Liver (tissue), 9 donors: ENCODE data around the gene TMPRSS3. TPM values are rescaled to one million over a fixed set of nuclear protein-coding genes. Genes with fewer than 3 reads are reported as not detected.

Experiments
- DNase-seq: peaks from one replicate; pipeline ENCODE4 v3.0.0-alpha.2; 2017; ENCODE audit warnings: low spot score
- H3K27ac ChIP-seq, 2 donors: one replicate each; pipeline ENCODE4 v1.7.0; 2013; ENCODE audit warnings: inconsistent platforms in 2 of 2, low read length in 2 of 2, control low read depth in 1 of 2, low read depth in 1 of 2, mild to moderate bottlenecking in 1 of 2
- H3K27me3 ChIP-seq, 4 donors: one replicate each; pipeline versions ENCODE4 v1.6.1 to v1.7.0; 2013; ENCODE audit warnings: low read length in 3 of 4, inconsistent platforms in 1 of 4, mild to moderate bottlenecking in 1 of 4, moderate library complexity in 1 of 4; ENCODE audit not compliant: control insufficient read depth in 4 of 4, insufficient read depth in 4 of 4
- H3K36me3 ChIP-seq, 4 donors: one replicate each; pipeline versions ENCODE4 v1.6.1 to v1.7.0; 2013; ENCODE audit warnings: low read length in 3 of 4, mild to moderate bottlenecking in 3 of 4, low read depth in 1 of 4, moderate library complexity in 1 of 4; ENCODE audit not compliant: control insufficient read depth in 4 of 4, insufficient read depth in 3 of 4
- H3K4me1 ChIP-seq, 4 donors: one replicate each; pipeline versions ENCODE4 v1.6.1 to v1.7.0; 2013; ENCODE audit warnings: low read length in 3 of 4, mild to moderate bottlenecking in 3 of 4, moderate library complexity in 1 of 4; ENCODE audit not compliant: control insufficient read depth in 4 of 4, insufficient read depth in 4 of 4
- H3K4me3 ChIP-seq, 3 donors: one replicate each; pipeline versions ENCODE4 v1.6.1 to v1.7.0; 2013; ENCODE audit warnings: low read length in 3 of 3, control low read depth in 1 of 3, low read depth in 1 of 3, mild to moderate bottlenecking in 1 of 3
- H3K9ac ChIP-seq, 2 donors: one replicate each; pipeline ENCODE4 v1.7.0; 2013; ENCODE audit warnings: low read length in 2 of 2, mild to moderate bottlenecking in 2 of 2, moderate library complexity in 2 of 2, control low read depth in 1 of 2, low read depth in 1 of 2
- H3K9me3 ChIP-seq, 4 donors: one replicate each; pipeline versions ENCODE4 v1.6.1 to v1.7.0; 2013; ENCODE audit warnings: low read length in 3 of 4; ENCODE audit not compliant: control insufficient read depth in 4 of 4
- EGR1 ChIP-seq, 2 donors: IDR thresholded peaks; 2 replicates each; pipeline ENCODE4 v1.6.1; 2016 to 2018; ENCODE audit warnings: antibody characterized with exemption in 2 of 2, low read depth in 2 of 2
- FOXA1 ChIP-seq: IDR thresholded peaks from 2 replicates; pipeline ENCODE4 v1.6.1; 2016; ENCODE audit warnings: antibody characterized with exemption
- FOXA2 ChIP-seq: IDR thresholded peaks from 2 replicates; pipeline ENCODE4 v1.6.1; 2016; ENCODE audit warnings: antibody characterized with exemption
- GABPA ChIP-seq, 2 donors: IDR thresholded peaks in 1 of 2; conservative IDR thresholded peaks in 1 of 2; 2 replicates each; pipeline ENCODE4 v1.6.1; 2016; ENCODE audit warnings: antibody characterized with exemption in 2 of 2, mild to moderate bottlenecking in 1 of 2, moderate library complexity in 1 of 2
- HNF4A ChIP-seq, 2 donors: conservative IDR thresholded peaks; 2 replicates each; pipeline ENCODE4 v1.6.1; 2016; ENCODE audit warnings: antibody characterized with exemption in 2 of 2, mild to moderate bottlenecking in 2 of 2
- HNF4G ChIP-seq: IDR thresholded peaks from 2 replicates; pipeline ENCODE4 v1.6.1; 2016; ENCODE audit warnings: antibody characterized with exemption
- JUND ChIP-seq, 2 donors: IDR thresholded peaks; 2 replicates each; pipeline ENCODE4 v1.6.1; 2016; ENCODE audit warnings: antibody characterized with exemption in 2 of 2
- NR2F2 ChIP-seq: IDR thresholded peaks from 2 replicates; pipeline ENCODE4 v1.6.1; 2016; ENCODE audit warnings: antibody characterized with exemption
- RAD21 ChIP-seq, 2 donors: IDR thresholded peaks; 2 replicates each; pipeline ENCODE4 v1.6.1; 2016; ENCODE audit warnings: antibody characterized with exemption in 2 of 2, mild to moderate bottlenecking in 2 of 2
- RXRA ChIP-seq, 2 donors: IDR thresholded peaks; 2 replicates each; pipeline ENCODE4 v1.6.1; 2017 to 2018; ENCODE audit warnings: antibody characterized with exemption in 2 of 2, mild to moderate bottlenecking in 1 of 2
- SP1 ChIP-seq: IDR thresholded peaks from 2 replicates; pipeline ENCODE4 v1.6.1; 2018; ENCODE audit warnings: antibody characterized with exemption, mild to moderate bottlenecking
- TAF1 ChIP-seq: conservative IDR thresholded peaks from 2 replicates; pipeline ENCODE4 v1.6.1; 2016; ENCODE audit warnings: antibody characterized with exemption, mild to moderate bottlenecking
- YY1 ChIP-seq: IDR thresholded peaks from 2 replicates; pipeline ENCODE4 v1.6.1; 2016; ENCODE audit warnings: antibody characterized with exemption, mild to moderate bottlenecking
- WGBS: extraction: QIAGEN DNeasy Blood & Tissue Kit; methylation state at CpG from one replicate; pipeline ENCODE4 v1.1.7; 2013; 5-methylcytosine and 5-hydroxymethylcytosine counted together
- polyA plus RNA-seq, 2 donors: library from polyadenylated mRNA; stranded (reverse) in 1 of 2; unstranded in 1 of 2; fragments of 200-250 nt in 1 of 2; fragments of >200 nt in 1 of 2; fragmentation: Nextera tagmentation in 1 of 2; extraction: Ambion mirVana in 1 of 2; gene quantifications; one replicate each; pipeline versions ENCODE4 v1.2.1 to v1.2.3, GENCODE V29; 2013 to 2015
- total RNA-seq, 2 donors: library from RNA; depleted of rRNA; stranded (reverse); fragments of >200 nt; gene quantifications; one replicate each; pipeline ENCODE4 v1.2.3, GENCODE V29; 2014
- TF ChIP-seq, protein P1 (sequence below): fragments of 150-350 bp; IDR thresholded peaks from 2 replicates; pipeline ENCODE4 v1.5.1; 2017; ENCODE audit warnings: improper control_type of control experiment, low read depth, low read length; ENCODE audit not compliant: missing input control
- TF ChIP-seq, protein P2 (sequence below): IDR thresholded peaks from 2 replicates; pipeline ENCODE4 v1.6.1; 2016; ENCODE audit warnings: antibody characterized with exemption
- TF ChIP-seq, protein P3 (sequence below): IDR thresholded peaks from 2 replicates; pipeline ENCODE4 v1.6.1; 2016; ENCODE audit warnings: antibody characterized with exemption
- TF ChIP-seq, protein P4 (sequence below): IDR thresholded peaks from 2 replicates; pipeline ENCODE4 v1.6.1; 2016; ENCODE audit warnings: antibody characterized with exemption
- TF ChIP-seq, protein P5 (sequence below): IDR thresholded peaks from 2 replicates; pipeline ENCODE4 v1.6.1; 2016; ENCODE audit warnings: antibody characterized with exemption, mild to moderate bottlenecking
- donor health status: healthy.
- donor health status: healthy.
- donor health status: healthy.
- donor health status: healthy.
- donor health status: healthy.

The TMPRSS3 gene
- total RNA-seq (under 1 TPM in 1 of 2 donors, not detected in 1; 0.50 TPM), polyA plus RNA-seq (under 1 TPM in 1 of 2 donors, not detected in 1; 0.25 TPM)

DNA sequence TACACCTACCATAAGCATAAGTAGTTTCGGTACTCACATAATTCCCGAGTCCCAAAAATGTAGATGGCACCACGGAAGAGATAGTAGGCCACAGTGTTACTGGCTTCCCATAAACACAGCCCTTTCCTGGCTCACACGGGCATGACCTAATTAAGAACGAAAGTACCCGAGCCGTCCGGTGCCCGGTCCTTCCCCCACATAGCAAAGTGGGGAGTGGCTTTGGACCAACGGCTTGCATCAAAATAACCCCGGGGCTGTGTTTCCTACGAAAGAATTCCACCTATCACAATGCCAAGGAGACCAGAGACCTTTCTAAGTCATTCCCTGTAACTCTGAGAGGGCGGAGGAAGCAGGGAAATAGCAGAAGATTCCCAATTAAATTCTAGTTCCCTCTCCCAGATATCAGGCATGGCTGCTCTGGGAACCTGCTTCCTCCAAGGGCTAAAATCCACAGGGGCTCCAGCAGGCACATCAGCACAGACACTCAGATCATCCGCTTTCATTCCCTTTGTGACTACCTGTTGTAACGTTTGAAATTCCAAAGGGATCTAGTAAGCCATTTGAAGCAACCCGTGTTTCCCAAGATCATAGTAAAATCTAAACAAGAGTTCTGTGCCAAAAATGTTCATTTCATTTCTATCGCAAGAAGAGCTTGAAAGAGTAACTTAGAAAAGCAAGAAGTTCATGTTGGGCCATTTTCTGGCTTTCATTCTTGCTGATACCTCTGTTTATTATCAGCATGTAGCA, at the start of gene TMPRSS3:
Gene TMPRSS3 (minus strand): TSS at position 148 of the 747 bp plus-strand sequence. CDS start 635 bp downstream, outside the sequence.
- no peak within 1 kb of the TSS for H3K4me3 ChIP-seq
- TF ChIP-seq, protein P1, sequence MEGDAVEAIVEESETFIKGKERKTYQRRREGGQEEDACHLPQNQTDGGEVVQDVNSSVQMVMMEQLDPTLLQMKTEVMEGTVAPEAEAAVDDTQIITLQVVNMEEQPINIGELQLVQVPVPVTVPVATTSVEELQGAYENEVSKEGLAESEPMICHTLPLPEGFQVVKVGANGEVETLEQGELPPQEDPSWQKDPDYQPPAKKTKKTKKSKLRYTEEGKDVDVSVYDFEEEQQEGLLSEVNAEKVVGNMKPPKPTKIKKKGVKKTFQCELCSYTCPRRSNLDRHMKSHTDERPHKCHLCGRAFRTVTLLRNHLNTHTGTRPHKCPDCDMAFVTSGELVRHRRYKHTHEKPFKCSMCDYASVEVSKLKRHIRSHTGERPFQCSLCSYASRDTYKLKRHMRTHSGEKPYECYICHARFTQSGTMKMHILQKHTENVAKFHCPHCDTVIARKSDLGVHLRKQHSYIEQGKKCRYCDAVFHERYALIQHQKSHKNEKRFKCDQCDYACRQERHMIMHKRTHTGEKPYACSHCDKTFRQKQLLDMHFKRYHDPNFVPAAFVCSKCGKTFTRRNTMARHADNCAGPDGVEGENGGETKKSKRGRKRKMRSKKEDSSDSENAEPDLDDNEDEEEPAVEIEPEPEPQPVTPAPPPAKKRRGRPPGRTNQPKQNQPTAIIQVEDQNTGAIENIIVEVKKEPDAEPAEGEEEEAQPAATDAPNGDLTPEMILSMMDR = no peak
- no peak for TF ChIP-seq YY1
- TF ChIP-seq RXRA (IDR thresholded peaks at IDR 0.05) = no peak
- no peak for TF ChIP-seq NR2F2
- TF ChIP-seq HNF4A (conservative IDR thresholded peaks at IDR 0.05) = no peak
- no peak for TF ChIP-seq FOXA2
- no peak for TF ChIP-seq RAD21 (IDR thresholded peaks at IDR 0.05)
- no peak for TF ChIP-seq GABPA (IDR thresholded peaks at IDR 0.05 in 1 of 2, conservative IDR thresholded peaks at IDR 0.05 in 1 of 2)
- TF ChIP-seq, protein P2, sequence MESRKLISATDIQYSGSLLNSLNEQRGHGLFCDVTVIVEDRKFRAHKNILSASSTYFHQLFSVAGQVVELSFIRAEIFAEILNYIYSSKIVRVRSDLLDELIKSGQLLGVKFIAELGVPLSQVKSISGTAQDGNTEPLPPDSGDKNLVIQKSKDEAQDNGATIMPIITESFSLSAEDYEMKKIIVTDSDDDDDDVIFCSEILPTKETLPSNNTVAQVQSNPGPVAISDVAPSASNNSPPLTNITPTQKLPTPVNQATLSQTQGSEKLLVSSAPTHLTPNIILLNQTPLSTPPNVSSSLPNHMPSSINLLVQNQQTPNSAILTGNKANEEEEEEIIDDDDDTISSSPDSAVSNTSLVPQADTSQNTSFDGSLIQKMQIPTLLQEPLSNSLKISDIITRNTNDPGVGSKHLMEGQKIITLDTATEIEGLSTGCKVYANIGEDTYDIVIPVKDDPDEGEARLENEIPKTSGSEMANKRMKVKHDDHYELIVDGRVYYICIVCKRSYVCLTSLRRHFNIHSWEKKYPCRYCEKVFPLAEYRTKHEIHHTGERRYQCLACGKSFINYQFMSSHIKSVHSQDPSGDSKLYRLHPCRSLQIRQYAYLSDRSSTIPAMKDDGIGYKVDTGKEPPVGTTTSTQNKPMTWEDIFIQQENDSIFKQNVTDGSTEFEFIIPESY = no peak
- no peak for TF ChIP-seq TAF1
- TF ChIP-seq JUND (IDR thresholded peaks at IDR 0.05) = no peak
- no peak for TF ChIP-seq EGR1 (IDR thresholded peaks at IDR 0.05; ENCODE audit: low read depth in 2 of 2)
- TF ChIP-seq, protein P3, sequence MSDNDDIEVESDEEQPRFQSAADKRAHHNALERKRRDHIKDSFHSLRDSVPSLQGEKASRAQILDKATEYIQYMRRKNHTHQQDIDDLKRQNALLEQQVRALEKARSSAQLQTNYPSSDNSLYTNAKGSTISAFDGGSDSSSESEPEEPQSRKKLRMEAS = no peak
- TF ChIP-seq, protein P4, sequence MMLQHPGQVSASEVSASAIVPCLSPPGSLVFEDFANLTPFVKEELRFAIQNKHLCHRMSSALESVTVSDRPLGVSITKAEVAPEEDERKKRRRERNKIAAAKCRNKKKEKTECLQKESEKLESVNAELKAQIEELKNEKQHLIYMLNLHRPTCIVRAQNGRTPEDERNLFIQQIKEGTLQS = no peak
- no peak for TF ChIP-seq SP1
- TF ChIP-seq FOXA1 = no peak
- peaks cover 0 to 4% (median 0%) of the 10 kb centered on the region in 4 donors for H3K27me3 ChIP-seq
- 82% methylated on average over 17 of the region's 17 CpGs for WGBS
- no peak within 1 kb of the TSS for H3K9ac ChIP-seq
- H3K36me3 ChIP-seq = no peaks in the 10 kb centered on the region
- no peak for DNase-seq
- H3K9me3 ChIP-seq = no peaks in the 10 kb centered on the region
- H3K27ac ChIP-seq = no peak within 1 kb of the TSS
- H3K4me1 ChIP-seq = no peaks in the 10 kb centered on the region

DNA sequence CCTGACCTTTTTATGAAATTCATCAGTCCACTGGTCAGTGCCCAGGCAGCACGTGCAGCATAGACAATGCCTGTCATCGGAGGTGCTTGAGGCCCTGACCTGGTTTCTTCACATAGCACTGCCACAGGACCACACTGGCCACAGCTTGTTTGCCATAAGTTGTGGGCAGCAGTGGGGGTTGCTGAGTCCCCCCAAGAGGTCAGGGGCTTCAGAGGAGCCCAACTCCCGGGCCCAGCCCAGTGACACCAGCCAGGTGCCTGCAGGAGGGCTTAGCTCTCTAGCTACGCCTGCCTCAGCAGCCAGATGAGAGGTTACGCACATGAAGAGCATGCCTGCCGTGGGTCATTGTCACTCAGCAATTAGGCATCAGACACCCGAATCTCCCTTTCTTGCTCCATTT, 49.5 kb upstream of the TMPRSS3 start:
- TF ChIP-seq RAD21 (IDR thresholded peaks at IDR 0.05) (no peak), RXRA (IDR thresholded peaks at IDR 0.05) (no peak), FOXA1 (no peak), HNF4G (no peak), YY1 (no peak), TAF1 (no peak), EGR1 (IDR thresholded peaks at IDR 0.05; ENCODE audit: low read depth in 2 of 2) (no peak)
- TF ChIP-seq, protein P5, sequence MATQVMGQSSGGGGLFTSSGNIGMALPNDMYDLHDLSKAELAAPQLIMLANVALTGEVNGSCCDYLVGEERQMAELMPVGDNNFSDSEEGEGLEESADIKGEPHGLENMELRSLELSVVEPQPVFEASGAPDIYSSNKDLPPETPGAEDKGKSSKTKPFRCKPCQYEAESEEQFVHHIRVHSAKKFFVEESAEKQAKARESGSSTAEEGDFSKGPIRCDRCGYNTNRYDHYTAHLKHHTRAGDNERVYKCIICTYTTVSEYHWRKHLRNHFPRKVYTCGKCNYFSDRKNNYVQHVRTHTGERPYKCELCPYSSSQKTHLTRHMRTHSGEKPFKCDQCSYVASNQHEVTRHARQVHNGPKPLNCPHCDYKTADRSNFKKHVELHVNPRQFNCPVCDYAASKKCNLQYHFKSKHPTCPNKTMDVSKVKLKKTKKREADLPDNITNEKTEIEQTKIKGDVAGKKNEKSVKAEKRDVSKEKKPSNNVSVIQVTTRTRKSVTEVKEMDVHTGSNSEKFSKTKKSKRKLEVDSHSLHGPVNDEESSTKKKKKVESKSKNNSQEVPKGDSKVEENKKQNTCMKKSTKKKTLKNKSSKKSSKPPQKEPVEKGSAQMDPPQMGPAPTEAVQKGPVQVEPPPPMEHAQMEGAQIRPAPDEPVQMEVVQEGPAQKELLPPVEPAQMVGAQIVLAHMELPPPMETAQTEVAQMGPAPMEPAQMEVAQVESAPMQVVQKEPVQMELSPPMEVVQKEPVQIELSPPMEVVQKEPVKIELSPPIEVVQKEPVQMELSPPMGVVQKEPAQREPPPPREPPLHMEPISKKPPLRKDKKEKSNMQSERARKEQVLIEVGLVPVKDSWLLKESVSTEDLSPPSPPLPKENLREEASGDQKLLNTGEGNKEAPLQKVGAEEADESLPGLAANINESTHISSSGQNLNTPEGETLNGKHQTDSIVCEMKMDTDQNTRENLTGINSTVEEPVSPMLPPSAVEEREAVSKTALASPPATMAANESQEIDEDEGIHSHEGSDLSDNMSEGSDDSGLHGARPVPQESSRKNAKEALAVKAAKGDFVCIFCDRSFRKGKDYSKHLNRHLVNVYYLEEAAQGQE = no peak
- TF ChIP-seq, protein P1 = no peak
- TF ChIP-seq, protein P3 = no peak
- H3K9me3 ChIP-seq = no peaks in the 10 kb centered on the region
- H3K27ac ChIP-seq = no peak overlapping the region
- no peak for DNase-seq
- H3K4me3 ChIP-seq = no peak overlapping the region
- H3K27me3 ChIP-seq = no peaks in the 10 kb centered on the region
- H3K4me1 ChIP-seq = no peaks in the 10 kb centered on the region
- H3K9ac ChIP-seq = no peak overlapping the region
- WGBS = 85% methylated on average over 7 of the region's 7 CpGs
- H3K36me3 ChIP-seq = no peaks in the 10 kb centered on the region
